NT2/D1 (cell line): Measurements from ENCODE around the gene ESRRB.

ENCODE experiments used
- DNase-seq: peaks from one replicate; pipeline ENCODE4 v3.0.0-alpha.2; 2011; ENCODE audit warnings: low read depth, low spot score
- H3K27me3 ChIP-seq: 2 replicates; pipeline ENCODE4 v1.6.0; 2011; ENCODE audit warnings: mild to moderate bottlenecking; ENCODE audit not compliant: insufficient read length, insufficient read depth
- H3K36me3 ChIP-seq: 2 replicates; pipeline ENCODE4 v1.6.1; 2011; ENCODE audit warnings: mild to moderate bottlenecking, low read length, mixed read lengths; ENCODE audit not compliant: insufficient read depth, insufficient read length
- H3K4me1 ChIP-seq: 2 replicates; pipeline ENCODE4 v1.5.1; 2011; ENCODE audit not compliant: insufficient read depth, insufficient read length
- H3K4me3 ChIP-seq: 2 replicates; pipeline ENCODE4 v1.5.1; 2011; ENCODE audit warnings: low read depth; ENCODE audit not compliant: insufficient read length
- H3K9ac ChIP-seq: 2 replicates; pipeline ENCODE4 v1.6.0; 2011; ENCODE audit warnings: low read depth; ENCODE audit not compliant: insufficient read length
- H3K9me3 ChIP-seq: 2 replicates; pipeline ENCODE4 v1.5.1; 2011; ENCODE audit warnings: mild to moderate bottlenecking, low read length; ENCODE audit not compliant: insufficient read depth
- SUZ12 ChIP-seq: IDR thresholded peaks from 2 replicates; pipeline ENCODE4 v1.6.1; 2011; ENCODE audit not compliant: insufficient read length, insufficient read depth; ENCODE audit errors: extremely low read depth
- YY1 ChIP-seq: IDR thresholded peaks from 2 replicates; pipeline ENCODE4 v1.6.1; 2011; ENCODE audit not compliant: insufficient read length, insufficient read depth
- ZNF274 ChIP-seq: IDR thresholded peaks from 2 replicates; pipeline ENCODE4 v1.6.1; 2011; ENCODE audit warnings: mild to moderate bottlenecking, low read depth, low read length

The ESRRB gene

GRCh38 chr14:76472199-76472723 lies 96.3 kb downstream of the ESRRB start:
- TF ChIP-seq SUZ12: no peak
- no peak for TF ChIP-seq ZNF274
- no peak for TF ChIP-seq YY1
- Histone ChIP-seq H3K36me3 (no peaks in the 10 kb centered on the region), H3K9ac (no peak overlapping the region), H3K9me3 (no peaks in the 10 kb centered on the region), H3K27me3 (no peaks in the 10 kb centered on the region), H3K4me1 (no peaks in the 10 kb centered on the region), H3K4me3 (no peak overlapping the region)
- no peak for DNase-seq

- Histone ChIP-seq H3K36me3 (no peaks in the 10 kb centered on the region), H3K27me3 (no peaks in the 10 kb centered on the region), H3K9me3 (no peaks in the 10 kb centered on the region), H3K4me3 (no peak overlapping the region), H3K9ac (no peak overlapping the region), H3K4me1 (no peaks in the 10 kb centered on the region)
- no peak for DNase-seq
- no peak for TF ChIP-seq YY1
- TF ChIP-seq SUZ12: no peak
- TF ChIP-seq ZNF274: no peak
These were observed 97.7 kb downstream of the ESRRB start for GRCh38 chr14:76473481-76474263.

GRCh38 chr14:76480426-76480825 lies 104.5 kb downstream of the ESRRB start:
- Histone ChIP-seq H3K27me3 (no peaks in the 10 kb centered on the region), H3K4me3 (no peak overlapping the region)
- TF ChIP-seq ZNF274 (no peak), SUZ12 (no peak), YY1 (no peak)

GRCh38 chr14:76484355-76484754 lies 108.4 kb downstream of the ESRRB start:
- Histone ChIP-seq H3K9me3 (no peaks in the 10 kb centered on the region), H3K9ac (no peak overlapping the region), H3K4me3 (no peak overlapping the region), H3K36me3 (no peaks in the 10 kb centered on the region), H3K4me1 (peaks cover 16% of the 10 kb centered on the region), H3K27me3 (no peaks in the 10 kb centered on the region)
- no peak for DNase-seq
- TF ChIP-seq SUZ12: no peak
- TF ChIP-seq YY1: no peak
- no peak for TF ChIP-seq ZNF274

More at GRCh38 chr14:76480426-76480825, 104.5 kb downstream of the ESRRB start:
- DNase-seq: peak; percentile 69
- Histone ChIP-seq H3K36me3 (no peaks in the 10 kb centered on the region), H3K4me1 (peaks cover 14% of the 10 kb centered on the region), H3K9me3 (no peaks in the 10 kb centered on the region), H3K9ac (no peak overlapping the region)

GRCh38 chr14:76486251-76486743 lies 110.4 kb downstream of the ESRRB start:
- H3K4me1 ChIP-seq: peaks cover 13% of the 10 kb centered on the region
- H3K9me3 ChIP-seq: no peaks in the 10 kb centered on the region
- H3K4me3 ChIP-seq: no peak overlapping the region
- H3K36me3 ChIP-seq: no peaks in the 10 kb centered on the region
- TF ChIP-seq ZNF274: no peak
- no peak for TF ChIP-seq YY1
- no peak for TF ChIP-seq SUZ12
- DNase-seq: no peak
- H3K9ac ChIP-seq: peak overlapping the region; percentile 10
- no peaks in the 10 kb centered on the region for H3K27me3 ChIP-seq

- TF ChIP-seq YY1 (no peak), ZNF274 (no peak), SUZ12 (no peak)
- H3K27me3 ChIP-seq: no peaks in the 10 kb centered on the region
- no peaks in the 10 kb centered on the region for H3K36me3 ChIP-seq
- peak overlapping the region; percentile 5 for H3K9ac ChIP-seq
- no peaks in the 10 kb centered on the region for H3K9me3 ChIP-seq
- no peak overlapping the region for H3K4me3 ChIP-seq
- DNase-seq: no peak
- peaks cover 12% of the 10 kb centered on the region for H3K4me1 ChIP-seq
These were observed 112.6 kb downstream of the ESRRB start for GRCh38 chr14:76488551-76488950.

GRCh38 chr14:76489667-76490066 lies 113.7 kb downstream of the ESRRB start:
- Histone ChIP-seq H3K36me3 (no peaks in the 10 kb centered on the region), H3K27me3 (no peaks in the 10 kb centered on the region), H3K9me3 (no peaks in the 10 kb centered on the region), H3K9ac (no peak overlapping the region), H3K4me1 (peaks cover 8% of the 10 kb centered on the region), H3K4me3 (no peak overlapping the region)
- DNase-seq: no peak
- no peak for TF ChIP-seq YY1
- TF ChIP-seq ZNF274: no peak
- TF ChIP-seq SUZ12: no peak
